Activated CD8-positive, alpha-beta memory T cell treated with anti-CD3 and anti-CD28 coated beads, Interleukin-2, amount 10 ng/mL, durations not matched to agents 7 days and 5 days (primary cell): ENCODE results near the gene FAM120A. TPM values are rescaled to one million over a fixed set of nuclear protein-coding genes. Genes with fewer than 3 reads are reported as not detected.
A peak's percentile ranks its signal among the peaks of the same experiment; 100 is the strongest.

Experiments used
- ATAC-seq: fragments of 150-1000 bp; cut with Tn5 transposase; one replicate; pipeline ENCODE4 v1.10.0; 2021; ENCODE audit warnings: moderate library complexity
- CTCF ChIA-PET: fragments of 350-600 bp; sonication (Branson Sonifier 250); formaldehyde crosslinking; loops from one replicate; lab custom pipeline; 2021; ENCODE audit warnings: antibody characterized with exemption; lab: Charles Lee
- DNase-seq: peaks from one replicate; pipeline ENCODE4 v3.0.0-alpha.2; 2020
- H3K27ac Mint-ChIP-seq: one replicate; pipeline ENCODE4 v1.8.0; 2021; ENCODE audit warnings: mild to moderate bottlenecking, mixed read lengths
- H3K27me3 Mint-ChIP-seq: one replicate; pipeline ENCODE4 v1.8.0; 2021; ENCODE audit warnings: mixed read lengths
- H3K36me3 Mint-ChIP-seq: one replicate; pipeline ENCODE4 v1.8.0; 2021; ENCODE audit warnings: mild to moderate bottlenecking, mixed read lengths
- H3K4me1 Mint-ChIP-seq: one replicate; pipeline ENCODE4 v1.8.0; 2021; ENCODE audit warnings: mixed read lengths
- H3K4me3 Mint-ChIP-seq: one replicate; pipeline ENCODE4 v1.8.0; 2021; ENCODE audit warnings: mild to moderate bottlenecking, moderate library complexity, mixed read lengths
- H3K9me3 Mint-ChIP-seq: one replicate; pipeline ENCODE4 v1.8.0; 2022; ENCODE audit warnings: low read depth, mixed read lengths
- total RNA-seq, 2 experiments: library from RNA; stranded (reverse); gene quantifications; one replicate each; pipeline ENCODE4 v1.2.3, GENCODE V29; 2021

FAM120A gene
- total RNA-seq, result 100 to 1,000 TPM; 143 to 155 TPM

- peak within 1 kb of the TSS; percentile 86 for H3K4me3 Mint-ChIP-seq
- CTCF ChIA-PET, result interaction anchor here (4.6 kb wide), 1 partner anchor 115 kb away, joined by 31 read pairs; no protein-coding TSS in a partner anchor
- H3K27me3 Mint-ChIP-seq, result no peaks in the 10 kb centered on the region
- peaks cover 45% of the 10 kb centered on the region for H3K36me3 Mint-ChIP-seq
- DNase-seq, result peak; percentile 81
- ATAC-seq, result peak; percentile 72
- H3K27ac Mint-ChIP-seq, result peak within 1 kb of the TSS; percentile 93
- H3K4me1 Mint-ChIP-seq, result peaks cover 47% of the 10 kb centered on the region
- no peaks in the 10 kb centered on the region for H3K9me3 Mint-ChIP-seq
These were observed at the start of gene FAM120A for GRCh38 chr9:93450945-93451815. FAM120A (plus strand) TSS chr9:93451685; CDS start chr9:93451916, 231 bp downstream.

- DNase-seq, result no peak
- peaks cover 23% of the 10 kb centered on the region for H3K27me3 Mint-ChIP-seq
- no peak overlapping the region for H3K27ac Mint-ChIP-seq
- H3K9me3 Mint-ChIP-seq, result no peaks in the 10 kb centered on the region
- peaks cover 2% of the 10 kb centered on the region for H3K4me1 Mint-ChIP-seq
- CTCF ChIA-PET, result no interaction called here
- no peak for ATAC-seq
- no peaks in the 10 kb centered on the region for H3K36me3 Mint-ChIP-seq
- no peak overlapping the region for H3K4me3 Mint-ChIP-seq
These were observed 45.1 kb upstream of the FAM120A start for GRCh38 chr9:93406371-93406770.

GRCh38 chr9:93413530-93413929 is 38.0 kb upstream of the FAM120A start:
- no peaks in the 10 kb centered on the region for H3K4me1 Mint-ChIP-seq
- H3K27ac Mint-ChIP-seq, result no peak overlapping the region
- no peak overlapping the region for H3K4me3 Mint-ChIP-seq
- H3K9me3 Mint-ChIP-seq, result no peaks in the 10 kb centered on the region
- H3K36me3 Mint-ChIP-seq, result peaks cover 2% of the 10 kb centered on the region
- CTCF ChIA-PET, result no interaction called here
- H3K27me3 Mint-ChIP-seq, result peaks cover 56% of the 10 kb centered on the region
- no peak for ATAC-seq
- DNase-seq, result no peak

- no peak for DNase-seq
- no peak overlapping the region for H3K27ac Mint-ChIP-seq
- no peaks in the 10 kb centered on the region for H3K4me1 Mint-ChIP-seq
- H3K4me3 Mint-ChIP-seq, result no peak overlapping the region
- ATAC-seq, result no peak
- CTCF ChIA-PET, result no interaction called here
- peaks cover 51% of the 10 kb centered on the region for H3K27me3 Mint-ChIP-seq
- H3K9me3 Mint-ChIP-seq, result peaks cover 5% of the 10 kb centered on the region
- H3K36me3 Mint-ChIP-seq, result peaks cover 6% of the 10 kb centered on the region
These were observed 36.3 kb upstream of the FAM120A start for GRCh38 chr9:93415176-93415690.

- Mint-ChIP-seq H3K4me3 (no peak overlapping the region), H3K27ac (no peak overlapping the region), H3K36me3 (peaks cover 6% of the 10 kb centered on the region), H3K27me3 (peaks cover 42% of the 10 kb centered on the region), H3K9me3 (peaks cover 5% of the 10 kb centered on the region), H3K4me1 (no peaks in the 10 kb centered on the region)
- ATAC-seq (no peak), DNase-seq (no peak)
- CTCF ChIA-PET, result no interaction called here
These were observed 34.8 kb upstream of the FAM120A start for GRCh38 chr9:93416530-93417235.

- CTCF ChIA-PET, result no interaction called here
- peaks cover 6% of the 10 kb centered on the region for H3K36me3 Mint-ChIP-seq
- no peak overlapping the region for H3K4me3 Mint-ChIP-seq
- H3K27ac Mint-ChIP-seq, result no peak overlapping the region
- ATAC-seq (no peak), DNase-seq (no peak)
- peaks cover 5% of the 10 kb centered on the region for H3K9me3 Mint-ChIP-seq
- H3K27me3 Mint-ChIP-seq, result peaks cover 37% of the 10 kb centered on the region
- H3K4me1 Mint-ChIP-seq, result no peaks in the 10 kb centered on the region
These were observed 33.9 kb upstream of the FAM120A start for GRCh38 chr9:93417538-93417937.

GRCh38 chr9:93419023-93419422 is 32.5 kb upstream of the FAM120A start:
- no peak for ATAC-seq
- Mint-ChIP-seq H3K36me3 (peaks cover 6% of the 10 kb centered on the region), H3K4me3 (no peak overlapping the region), H3K27ac (no peak overlapping the region), H3K4me1 (no peaks in the 10 kb centered on the region), H3K27me3 (peaks cover 32% of the 10 kb centered on the region), H3K9me3 (peaks cover 5% of the 10 kb centered on the region)
- no peak for DNase-seq
- CTCF ChIA-PET, result no interaction called here

- ATAC-seq (no peak), DNase-seq (no peak)
- H3K9me3 Mint-ChIP-seq, result peaks cover 5% of the 10 kb centered on the region
- H3K36me3 Mint-ChIP-seq, result peaks cover 4% of the 10 kb centered on the region
- no peak overlapping the region for H3K4me3 Mint-ChIP-seq
- H3K4me1 Mint-ChIP-seq, result no peaks in the 10 kb centered on the region
- H3K27me3 Mint-ChIP-seq, result peaks cover 41% of the 10 kb centered on the region
- no peak overlapping the region for H3K27ac Mint-ChIP-seq
- CTCF ChIA-PET, result no interaction called here
These were observed 28.4 kb upstream of the FAM120A start for GRCh38 chr9:93422977-93423616.

- Mint-ChIP-seq H3K9me3 (no peaks in the 10 kb centered on the region), H3K27me3 (peaks cover 38% of the 10 kb centered on the region), H3K4me3 (no peak overlapping the region), H3K36me3 (no peaks in the 10 kb centered on the region), H3K4me1 (peaks cover 3% of the 10 kb centered on the region), H3K27ac (no peak overlapping the region)
- DNase-seq (no peak), ATAC-seq (no peak)
- CTCF ChIA-PET, result no interaction called here
These were observed 23.7 kb upstream of the FAM120A start for GRCh38 chr9:93427655-93428379.

GRCh38 chr9:93431539-93432105 is 19.9 kb upstream of the FAM120A start:
- H3K4me3 Mint-ChIP-seq, result no peak overlapping the region
- no peak for DNase-seq
- no peaks in the 10 kb centered on the region for H3K9me3 Mint-ChIP-seq
- H3K36me3 Mint-ChIP-seq, result no peaks in the 10 kb centered on the region
- no peak overlapping the region for H3K27ac Mint-ChIP-seq
- CTCF ChIA-PET, result no interaction called here
- peaks cover 11% of the 10 kb centered on the region for H3K27me3 Mint-ChIP-seq
- ATAC-seq, result no peak
- H3K4me1 Mint-ChIP-seq, result peaks cover 3% of the 10 kb centered on the region

- H3K9me3 Mint-ChIP-seq, result no peaks in the 10 kb centered on the region
- peaks cover 2% of the 10 kb centered on the region for H3K27me3 Mint-ChIP-seq
- H3K27ac Mint-ChIP-seq, result no peak overlapping the region
- ATAC-seq, result no peak
- CTCF ChIA-PET, result no interaction called here
- H3K4me3 Mint-ChIP-seq, result no peak overlapping the region
- no peaks in the 10 kb centered on the region for H3K36me3 Mint-ChIP-seq
- no peak for DNase-seq
- H3K4me1 Mint-ChIP-seq, result peaks cover 3% of the 10 kb centered on the region
These were observed 18.5 kb upstream of the FAM120A start for GRCh38 chr9:93432964-93433363.

GRCh38 chr9:93434056-93434455 is 17.4 kb upstream of the FAM120A start:
- Mint-ChIP-seq H3K36me3 (no peaks in the 10 kb centered on the region), H3K4me3 (no peak overlapping the region), H3K27me3 (no peaks in the 10 kb centered on the region), H3K4me1 (peaks cover 3% of the 10 kb centered on the region), H3K27ac (no peak overlapping the region), H3K9me3 (no peaks in the 10 kb centered on the region)
- DNase-seq (no peak), ATAC-seq (no peak)
- CTCF ChIA-PET, result no interaction called here
